Glutamatergic neuron (in vitro differentiated cells): ENCODE data around the gene LAIR1. TPM values are rescaled to one million over a fixed set of nuclear protein-coding genes. Genes with fewer than 3 reads are reported as not detected.

Experiments used
- DNase-seq: peaks from one replicate; pipeline ENCODE4 v3.0.0; 2022
- H3K27ac Mint-ChIP-seq: one replicate; pipeline ENCODE4 v1.8.0; 2020; ENCODE audit warnings: mild to moderate bottlenecking, mixed read lengths, inconsistent platforms; ENCODE audit not compliant: unreplicated experiment
- H3K27me3 Mint-ChIP-seq: one replicate; pipeline ENCODE4 v1.8.0; 2020; ENCODE audit warnings: mild to moderate bottlenecking, moderate library complexity, mixed read lengths, inconsistent platforms; ENCODE audit not compliant: unreplicated experiment
- H3K36me3 Mint-ChIP-seq: one replicate; pipeline ENCODE4 v1.8.0; 2020; ENCODE audit warnings: mild to moderate bottlenecking, mixed read lengths, inconsistent platforms; ENCODE audit not compliant: unreplicated experiment
- H3K4me1 Mint-ChIP-seq: one replicate; pipeline ENCODE4 v1.8.0; 2020; ENCODE audit warnings: mild to moderate bottlenecking, low read depth, mixed read lengths, inconsistent platforms; ENCODE audit not compliant: unreplicated experiment
- H3K4me3 Mint-ChIP-seq: one replicate; pipeline ENCODE4 v1.8.0; 2020; ENCODE audit warnings: mild to moderate bottlenecking, mixed read lengths, inconsistent platforms; ENCODE audit not compliant: unreplicated experiment
- H3K9me3 Mint-ChIP-seq: one replicate; pipeline ENCODE4 v1.8.0; 2020; ENCODE audit warnings: mild to moderate bottlenecking, moderate library complexity, mixed read lengths, inconsistent platforms; ENCODE audit not compliant: unreplicated experiment
- total RNA-seq: library from RNA; stranded (reverse); fragmentation: NEBNext Ultra II Directional; extraction: Animal tissue kit (Norgen Biotek cat#: 25700); gene quantifications from one replicate; pipeline ENCODE4 v1.2.1, GENCODE V29; 2021; ENCODE audit not compliant: unreplicated experiment
- TF ChIP-seq, protein P1 (sequence below): fragments of 200-600 bp; sonication (generic); IDR thresholded peaks from one replicate; pipeline ENCODE4 v1.5.0; 2021; ENCODE audit not compliant: partially characterized antibody, unreplicated experiment

Gene LAIR1
- total RNA-seq, 1 donor from 2014 or later: not detected

DNA sequence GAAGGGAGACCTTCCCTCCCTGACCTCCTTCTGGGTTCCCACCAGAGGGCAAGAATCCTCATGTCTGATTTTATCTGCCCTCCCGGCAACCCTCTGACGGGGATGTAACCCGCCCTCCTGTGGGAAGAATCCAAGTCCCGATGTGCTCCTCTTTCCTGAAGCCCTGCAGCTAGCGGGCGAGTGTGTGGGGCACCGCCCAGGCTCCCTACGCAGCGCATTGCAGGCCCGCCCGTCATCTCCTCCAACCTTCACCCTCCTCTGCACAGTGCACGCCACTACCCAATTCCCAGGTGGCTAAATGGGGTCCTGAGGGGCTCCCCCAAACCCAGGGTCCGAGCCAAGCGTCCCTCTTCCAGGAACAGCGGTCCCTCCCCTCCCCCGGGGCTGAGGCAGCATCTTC, 7.3 kb downstream of the LAIR1 start:
- TF ChIP-seq, protein P1, sequence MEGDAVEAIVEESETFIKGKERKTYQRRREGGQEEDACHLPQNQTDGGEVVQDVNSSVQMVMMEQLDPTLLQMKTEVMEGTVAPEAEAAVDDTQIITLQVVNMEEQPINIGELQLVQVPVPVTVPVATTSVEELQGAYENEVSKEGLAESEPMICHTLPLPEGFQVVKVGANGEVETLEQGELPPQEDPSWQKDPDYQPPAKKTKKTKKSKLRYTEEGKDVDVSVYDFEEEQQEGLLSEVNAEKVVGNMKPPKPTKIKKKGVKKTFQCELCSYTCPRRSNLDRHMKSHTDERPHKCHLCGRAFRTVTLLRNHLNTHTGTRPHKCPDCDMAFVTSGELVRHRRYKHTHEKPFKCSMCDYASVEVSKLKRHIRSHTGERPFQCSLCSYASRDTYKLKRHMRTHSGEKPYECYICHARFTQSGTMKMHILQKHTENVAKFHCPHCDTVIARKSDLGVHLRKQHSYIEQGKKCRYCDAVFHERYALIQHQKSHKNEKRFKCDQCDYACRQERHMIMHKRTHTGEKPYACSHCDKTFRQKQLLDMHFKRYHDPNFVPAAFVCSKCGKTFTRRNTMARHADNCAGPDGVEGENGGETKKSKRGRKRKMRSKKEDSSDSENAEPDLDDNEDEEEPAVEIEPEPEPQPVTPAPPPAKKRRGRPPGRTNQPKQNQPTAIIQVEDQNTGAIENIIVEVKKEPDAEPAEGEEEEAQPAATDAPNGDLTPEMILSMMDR: no peak
- Mint-ChIP-seq H3K9me3 (peaks cover 3% of the 10 kb centered on the region), H3K27me3 (peaks cover 1% of the 10 kb centered on the region), H3K27ac (no peak overlapping the region), H3K4me1 (peaks cover 8% of the 10 kb centered on the region), H3K4me3 (no peak overlapping the region), H3K36me3 (no peaks in the 10 kb centered on the region)
- DNase-seq: no peak

DNA sequence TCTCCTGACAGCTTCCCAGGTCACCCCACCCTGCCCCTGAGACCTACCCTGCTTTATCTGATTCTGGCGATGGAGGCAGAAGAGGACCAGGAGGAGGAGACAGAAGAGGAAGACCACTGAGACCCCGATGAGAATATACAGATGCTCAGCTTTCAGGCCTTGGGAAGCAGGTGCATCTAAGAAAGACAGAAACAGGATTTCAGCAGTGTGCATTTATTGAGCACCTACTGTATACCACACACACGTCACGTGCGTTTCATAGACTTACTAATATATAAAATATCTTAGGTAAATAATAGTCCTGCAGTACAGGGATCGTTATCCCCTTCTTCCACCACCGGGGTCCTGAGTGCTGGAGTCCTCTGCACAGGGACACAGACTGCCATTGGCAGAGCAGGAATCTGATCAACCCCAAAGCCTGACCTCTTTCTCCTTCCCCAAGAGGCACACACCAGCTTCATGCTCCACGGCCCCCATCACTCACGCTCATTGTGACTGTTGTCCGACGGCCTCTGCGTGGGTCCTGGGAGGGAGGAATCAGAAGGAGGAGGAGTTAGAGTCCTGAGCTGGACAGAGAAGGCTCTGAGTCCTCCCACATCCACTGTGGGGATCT, 8.2 kb downstream of the LAIR1 start:
- TF ChIP-seq, protein P1: no peak
- Mint-ChIP-seq H3K4me1 (peaks cover 15% of the 10 kb centered on the region), H3K27ac (no peak overlapping the region)

DNA sequence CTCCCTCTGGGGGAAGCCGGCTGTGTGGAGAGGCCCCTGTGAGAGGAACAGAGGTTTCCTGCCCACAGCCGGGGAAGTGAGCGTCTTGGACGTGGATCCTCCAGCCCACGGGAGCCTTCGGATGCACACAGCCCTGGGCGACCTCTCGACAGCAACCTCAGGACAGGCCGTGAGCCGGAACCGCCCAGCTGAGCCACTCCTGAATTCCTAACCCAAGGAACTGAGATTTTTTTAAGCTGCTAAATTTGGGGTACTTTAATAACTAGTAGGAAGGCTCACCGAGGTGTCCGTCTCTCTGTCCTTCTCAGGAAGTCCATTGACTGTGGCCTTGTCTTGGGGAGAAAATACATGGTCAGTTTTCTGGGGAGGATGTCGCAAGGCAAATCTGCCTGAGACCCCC, 9.1 kb downstream of the LAIR1 start:
- DNase-seq: no peak
- TF ChIP-seq, protein P1: no peak
- peaks cover 22% of the 10 kb centered on the region for H3K4me1 Mint-ChIP-seq
- peaks cover 8% of the 10 kb centered on the region for H3K9me3 Mint-ChIP-seq
- H3K36me3 Mint-ChIP-seq: no peaks in the 10 kb centered on the region
- no peak overlapping the region for H3K4me3 Mint-ChIP-seq
- H3K27me3 Mint-ChIP-seq: peaks cover 5% of the 10 kb centered on the region
- no peak overlapping the region for H3K27ac Mint-ChIP-seq

More for the DNA sequence above, 8.2 kb downstream of the LAIR1 start:
- Mint-ChIP-seq H3K4me3 (no peak overlapping the region), H3K27me3 (peaks cover 5% of the 10 kb centered on the region), H3K9me3 (peaks cover 8% of the 10 kb centered on the region), H3K36me3 (no peaks in the 10 kb centered on the region)
- DNase-seq: no peak

DNA sequence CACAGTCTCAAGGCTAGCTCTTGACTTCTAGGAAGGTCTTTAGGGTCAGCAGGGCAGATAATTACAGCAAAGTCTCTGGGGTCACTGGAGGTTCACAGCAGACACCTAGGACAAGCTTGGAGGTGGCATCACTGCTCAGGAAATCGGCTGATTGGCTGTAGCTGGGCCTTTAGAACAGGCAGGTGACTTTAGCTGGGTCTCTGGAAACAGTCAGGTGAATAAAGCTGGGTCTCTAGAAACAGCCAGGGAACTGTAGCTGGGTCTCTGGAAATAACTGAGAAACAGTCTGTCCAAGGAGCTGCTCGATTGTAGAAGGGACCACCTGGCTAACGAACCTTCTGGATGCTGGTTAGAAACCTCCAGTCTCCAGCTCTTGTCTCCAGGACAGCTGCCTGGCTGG, 10.0 kb downstream of the LAIR1 start:
- Mint-ChIP-seq H3K9me3 (peaks cover 8% of the 10 kb centered on the region), H3K27me3 (peaks cover 5% of the 10 kb centered on the region), H3K27ac (no peak overlapping the region), H3K4me1 (peaks cover 24% of the 10 kb centered on the region), H3K36me3 (no peaks in the 10 kb centered on the region), H3K4me3 (no peak overlapping the region)
- DNase-seq: no peak
- TF ChIP-seq, protein P1: no peak

DNA sequence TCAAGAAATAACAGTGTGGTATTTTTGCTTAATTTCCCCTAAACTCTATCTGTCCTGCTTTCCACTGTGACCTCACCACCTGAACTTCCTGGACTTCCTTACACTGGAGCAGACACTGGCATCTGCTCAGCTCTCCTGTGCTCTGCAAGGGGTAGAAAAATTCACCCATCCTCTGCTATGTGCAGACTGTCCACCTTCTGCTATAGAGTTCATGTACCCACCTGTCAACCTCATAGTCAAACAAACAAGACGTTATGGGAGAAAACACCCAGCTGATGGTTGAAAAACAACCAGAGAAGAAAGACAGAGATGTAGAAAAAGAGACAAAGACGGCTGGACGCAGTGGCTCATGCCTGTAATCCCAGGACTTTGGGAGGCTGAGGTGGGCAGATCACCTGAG, 12.2 kb downstream of the LAIR1 start:
- peaks cover 11% of the 10 kb centered on the region for H3K27me3 Mint-ChIP-seq
- peak overlapping the region; percentile 67 for H3K27ac Mint-ChIP-seq
- H3K9me3 Mint-ChIP-seq: peaks cover 8% of the 10 kb centered on the region
- DNase-seq: no peak
- peaks cover 9% of the 10 kb centered on the region for H3K36me3 Mint-ChIP-seq
- TF ChIP-seq, protein P1: no peak
- H3K4me3 Mint-ChIP-seq: peak overlapping the region; percentile 34
- H3K4me1 Mint-ChIP-seq: peaks cover 24% of the 10 kb centered on the region
